SK-N-SH treated with all-trans-retinoic acid at 6 μM for 48 hours (cell line): ENCODE data around the gene ANKRD62.

ENCODE experiments used
- ARNTL ChIP-seq: fragments of 450-650 bp; formaldehyde crosslinking; IDR thresholded peaks from 2 replicates; pipeline ENCODE4 v1.5.0; 2020; ENCODE audit warnings: low read depth, mild to moderate bottlenecking, moderate library complexity, borderline replicate concordance
- BACH2 ChIP-seq: fragments of 250-450 bp; sonication (Bioruptor Pico); IDR thresholded peaks from 2 replicates; pipeline ENCODE4 v1.9.0; 2021; ENCODE audit warnings: mild to moderate bottlenecking, borderline replicate concordance
- CREB5 ChIP-seq: fragments of 250-450 bp; sonication (Bioruptor Pico); IDR thresholded peaks from 2 replicates; pipeline ENCODE4 v1.5.1; 2020; ENCODE audit warnings: low read depth, mild to moderate bottlenecking, moderate library complexity
- CSDC2 ChIP-seq: fragments of 250-450 bp; sonication (Bioruptor Pico); IDR thresholded peaks from 2 replicates; pipeline ENCODE4 v1.5.0; 2020; ENCODE audit warnings: mild to moderate bottlenecking, moderate library complexity
- GLIS3 ChIP-seq: fragments of 250-450 bp; sonication (Bioruptor Pico); IDR thresholded peaks from 2 replicates; pipeline ENCODE4 v1.5.0; 2020; ENCODE audit warnings: mild to moderate bottlenecking, moderate library complexity
- ISL1 ChIP-seq: fragments of 250-450 bp; sonication (Bioruptor Pico); IDR thresholded peaks from 2 replicates; pipeline ENCODE4 v2.1.2; 2022; ENCODE audit warnings: mild to moderate bottlenecking, moderate library complexity
- PATZ1 ChIP-seq: fragments of 250-450 bp; sonication (Bioruptor Pico); IDR thresholded peaks from 2 replicates; pipeline ENCODE4 v1.8.0; 2020; ENCODE audit warnings: mild to moderate bottlenecking, moderate library complexity, borderline replicate concordance
- POU6F1 ChIP-seq: fragments of 250-450 bp; sonication (Bioruptor Pico); IDR thresholded peaks from 2 replicates; pipeline ENCODE4 v1.8.0; 2021; ENCODE audit warnings: low read depth, mild to moderate bottlenecking, moderate library complexity, borderline replicate concordance
- TSHZ2 ChIP-seq: fragments of 250-450 bp; sonication (Bioruptor Pico); IDR thresholded peaks from 2 replicates; pipeline ENCODE4 v1.5.0; 2020; ENCODE audit warnings: mild to moderate bottlenecking, moderate library complexity
- ZC3H10 ChIP-seq: fragments of 250-450 bp; sonication (Bioruptor Pico); IDR thresholded peaks from 2 replicates; pipeline ENCODE4 v1.5.1; 2021; ENCODE audit warnings: mild to moderate bottlenecking, moderate library complexity
- ZNF8 ChIP-seq: fragments of 450-650 bp; formaldehyde crosslinking; IDR thresholded peaks from 2 replicates; pipeline ENCODE4 v1.5.0; 2020; ENCODE audit warnings: mild to moderate bottlenecking, moderate library complexity

GRCh38 chr18:12046046-12046750 is 47.4 kb upstream of the ANKRD62 start:
- TF ChIP-seq CSDC2 (no peak), POU6F1 (no peak), ARNTL (CRISPR knock-in tag) (no peak), PATZ1 (CRISPR knock-in tag) (no peak), ZC3H10 (CRISPR knock-in tag) (no peak), GLIS3 (no peak), BACH2 (CRISPR knock-in tag) (no peak), CREB5 (no peak), ZNF8 (CRISPR knock-in tag) (no peak), ISL1 (CRISPR knock-in tag) (no peak), TSHZ2 (CRISPR knock-in tag) (no peak)
